Measurements from ENCODE around the gene UBLCP1.

UBLCP1 gene

GRCh38 chr5:159316519-159317383, 53.7 kb downstream of the UBLCP1 start:
- DNase-seq, result peak; percentile 1

GRCh38 chr5:159317849-159318248, 54.8 kb downstream of the UBLCP1 start:
- DNase-seq, result no peak

GRCh38 chr5:159318448-159318847, 55.4 kb downstream of the UBLCP1 start:
- DNase-seq, result no peak

- DNase-seq, result no peak
These were observed 56.3 kb downstream of the UBLCP1 start for GRCh38 chr5:159319363-159319762.

- no peak for DNase-seq
These were observed 56.7 kb downstream of the UBLCP1 start for GRCh38 chr5:159319832-159320231.

GRCh38 chr5:159322180-159322579, 59.1 kb downstream of the UBLCP1 start:
- no peak for DNase-seq

GRCh38 chr5:159324102-159324755, 61.1 kb downstream of the UBLCP1 start:
- DNase-seq, result no peak

- DNase-seq, result no peak
These were observed 61.9 kb downstream of the UBLCP1 start for GRCh38 chr5:159324986-159325385.

GRCh38 chr5:159330131-159330800, 67.2 kb downstream of the UBLCP1 start, which contains the start of gene IL12B:
IL12B (minus strand) TSS chr5:159330487; CDS start chr5:159326782, 3,705 bp downstream.
- DNase-seq, result no peak

- no peak for DNase-seq
These were observed 68.2 kb downstream of the UBLCP1 start for GRCh38 chr5:159331093-159331973.

GRCh38 chr5:159332800-159333544, 69.9 kb downstream of the UBLCP1 start:
- no peak for DNase-seq

GRCh38 chr5:159333545-159333925, 70.4 kb downstream of the UBLCP1 start:
- no peak for DNase-seq

Measured in NCI-H2171 treated with DMSO at 0.1 percent for 48 hours (cell line).